ENCODE measurements around the gene EVI5.

EVI5 gene

GRCh38 chr1:92784639-92785500 lies at the start of gene EVI5:
TSS of gene EVI5 (minus strand) at chr1:92785108. CDS start at chr1:92736546, 48,562 bp downstream.
- in situ Hi-C loops (cut with MboI; ENCODE audit: low pct_unique_long_range_greater_than_20kb, low sequenced_read_pairs) = no loop called here
- DNase-seq = peak; percentile 98

GRCh38 chr1:92834617-92835016 lies 49.7 kb upstream of the EVI5 start:
- in situ Hi-C loops (cut with MboI; ENCODE audit: low pct_unique_long_range_greater_than_20kb, low sequenced_read_pairs) = no loop called here
- no peak for DNase-seq

GRCh38 chr1:92833840-92834239 lies 48.9 kb upstream of the EVI5 start:
- in situ Hi-C loops (cut with MboI; ENCODE audit: low pct_unique_long_range_greater_than_20kb, low sequenced_read_pairs) = no loop called here
- DNase-seq = no peak

DNA sequence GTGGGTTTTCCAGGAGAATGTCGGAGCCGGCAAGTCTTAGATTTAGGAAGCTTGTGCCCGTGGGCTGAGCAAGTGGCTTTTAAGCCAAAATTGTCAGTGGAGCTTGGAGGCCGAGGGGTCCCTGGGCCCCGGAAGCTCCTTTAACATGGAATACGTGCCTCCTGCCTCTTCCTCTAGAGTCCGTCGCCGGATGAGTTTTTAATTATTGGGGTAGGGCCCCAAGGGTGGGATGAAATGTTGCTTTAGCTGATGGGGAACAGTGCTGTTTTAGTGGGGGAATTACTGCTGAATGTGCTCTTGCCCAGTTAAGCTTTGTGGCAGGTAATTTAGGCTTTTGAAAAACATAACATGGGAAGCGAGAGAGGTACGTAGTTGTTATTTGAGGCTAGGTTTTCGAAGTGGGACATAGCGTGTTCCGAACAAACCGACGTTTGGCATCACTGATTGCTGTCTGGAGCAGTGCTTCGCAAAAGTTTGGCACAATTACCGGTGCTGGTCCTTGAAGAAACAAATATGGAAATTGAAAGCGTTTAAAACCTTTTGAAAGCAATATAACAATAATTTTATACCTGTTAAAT lies 47.7 kb upstream of the EVI5 start:
- in situ Hi-C loops (cut with MboI; ENCODE audit: low pct_unique_long_range_greater_than_20kb, low sequenced_read_pairs) = no loop called here
- DNase-seq = no peak

DNA sequence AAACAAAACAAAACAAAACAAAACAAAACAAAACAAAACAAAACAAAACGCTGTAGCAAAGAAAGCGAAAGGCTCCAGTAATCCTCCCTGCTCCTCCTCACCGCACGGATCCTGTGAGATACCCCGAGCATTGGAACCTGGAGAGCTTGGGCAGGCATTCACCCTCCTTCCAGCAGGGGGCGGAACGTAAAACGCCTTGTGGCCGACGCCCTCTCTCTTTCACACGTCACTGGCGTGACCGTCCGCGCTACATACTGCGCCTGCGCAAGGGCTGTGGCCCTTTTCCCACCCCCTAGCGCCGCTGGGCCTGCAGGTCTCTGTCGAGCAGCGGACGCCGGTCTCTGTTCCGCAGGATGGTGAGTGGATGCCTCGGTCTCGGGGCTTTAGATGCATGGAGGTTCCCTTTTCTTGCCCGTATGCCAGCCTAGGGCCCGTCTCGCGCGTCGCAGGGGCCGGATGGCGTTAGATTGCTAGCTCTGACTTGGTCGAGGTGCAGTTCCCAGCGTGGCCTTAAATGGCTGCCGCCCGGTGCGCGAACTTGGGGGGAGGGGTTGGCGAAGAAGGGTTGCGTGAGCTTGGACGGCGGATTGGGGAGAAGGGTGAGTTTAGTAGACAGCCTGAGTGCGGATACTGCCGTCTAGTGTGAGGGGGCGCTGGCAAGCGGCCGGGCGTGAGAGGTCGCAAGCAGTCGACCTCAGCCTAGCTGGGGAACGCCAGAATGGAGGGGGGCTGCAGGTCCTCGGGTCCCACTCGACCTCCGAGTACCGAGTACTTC lies 47.0 kb upstream of the EVI5 start, which contains the start of gene RPL5:
Gene RPL5 (plus strand): TSS at position 279 of the 775 bp plus-strand sequence. CDS start 75 bp downstream, at position 354.
- peak; percentile 99 for DNase-seq
- in situ Hi-C loops (cut with MboI; ENCODE audit: low pct_unique_long_range_greater_than_20kb, low sequenced_read_pairs) = no loop called here

GRCh38 chr1:92831368-92831761 lies 46.5 kb upstream of the EVI5 start:
- DNase-seq = no peak
- in situ Hi-C loops (cut with MboI; ENCODE audit: low pct_unique_long_range_greater_than_20kb, low sequenced_read_pairs) = no loop called here

DNA sequence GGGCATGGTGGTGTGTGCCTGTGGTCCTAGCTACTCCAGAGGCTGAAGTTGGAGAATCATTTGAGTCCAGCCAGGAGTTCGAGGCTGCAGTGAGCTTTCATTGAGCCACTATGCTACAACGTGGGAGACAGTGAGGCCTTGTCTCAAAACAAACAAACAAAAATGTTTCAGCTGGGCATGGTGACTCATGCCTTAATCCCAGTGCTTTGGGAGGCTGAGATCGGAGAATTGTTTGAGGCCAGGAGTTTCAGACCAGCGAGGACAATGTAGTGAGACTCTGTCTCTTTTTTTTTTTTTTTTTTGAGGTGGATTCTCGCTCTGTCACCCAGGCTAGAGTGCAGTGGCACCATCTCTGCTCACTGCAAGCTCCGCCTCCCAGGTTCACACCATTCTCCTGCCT lies 41.9 kb upstream of the EVI5 start:
- in situ Hi-C loops (cut with MboI; ENCODE audit: low pct_unique_long_range_greater_than_20kb, low sequenced_read_pairs) = no loop called here
- DNase-seq = no peak

DNA sequence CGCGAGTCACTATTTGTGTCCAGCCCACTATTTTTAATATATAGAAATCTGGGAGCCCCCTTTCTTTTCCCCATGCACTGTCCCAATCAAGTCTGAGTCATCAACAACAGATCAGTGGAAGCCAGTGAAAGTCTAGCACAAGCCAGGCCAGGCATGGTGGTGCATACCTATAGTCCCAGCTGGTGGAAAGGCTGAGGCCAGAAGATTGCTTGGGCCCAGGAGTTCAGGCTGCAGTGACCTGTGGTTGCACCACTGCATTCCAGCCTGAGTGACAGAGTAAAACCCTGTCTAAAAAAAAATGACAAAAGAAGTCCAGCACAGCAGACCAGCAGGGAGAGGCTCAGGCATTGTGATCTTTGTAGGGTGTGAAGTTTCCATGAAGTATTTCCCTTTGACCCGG lies 38.0 kb upstream of the EVI5 start:
- in situ Hi-C loops (cut with MboI; ENCODE audit: low pct_unique_long_range_greater_than_20kb, low sequenced_read_pairs) = no loop called here
- DNase-seq = no peak

GRCh38 chr1:92820551-92820950 lies 35.6 kb upstream of the EVI5 start:
- DNase-seq = no peak

DNA sequence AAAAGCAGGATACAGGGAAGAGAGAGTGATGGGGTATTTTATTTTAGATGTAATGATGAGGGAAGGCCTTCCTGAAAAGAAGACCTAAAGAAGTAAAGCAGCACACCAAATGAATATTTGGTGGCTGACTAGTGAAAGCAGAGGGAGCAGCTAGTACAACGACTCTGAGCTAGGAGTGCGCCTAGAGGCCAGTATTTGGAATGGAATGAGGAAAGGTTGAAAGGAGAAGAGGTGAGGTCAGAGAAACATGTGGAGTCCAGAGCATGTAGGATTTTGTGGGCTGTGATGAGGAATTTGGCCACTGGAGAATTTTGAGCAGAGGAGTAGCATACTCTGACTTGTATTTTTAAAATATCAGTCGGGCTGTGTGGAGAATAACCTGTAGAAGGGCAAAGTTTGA lies 35.1 kb upstream of the EVI5 start:
- no peak for DNase-seq
- in situ Hi-C loops (cut with MboI; ENCODE audit: low pct_unique_long_range_greater_than_20kb, low sequenced_read_pairs) = no loop called here

More at GRCh38 chr1:92820551-92820950, 35.6 kb upstream of the EVI5 start:
- in situ Hi-C loops (cut with MboI; ENCODE audit: low pct_unique_long_range_greater_than_20kb, low sequenced_read_pairs) = no loop called here

- in situ Hi-C loops (cut with MboI; ENCODE audit: low pct_unique_long_range_greater_than_20kb, low sequenced_read_pairs) = no loop called here
- peak; percentile 43 for DNase-seq
These were observed 33.3 kb upstream of the EVI5 start for GRCh38 chr1:92817986-92818764.

DNA sequence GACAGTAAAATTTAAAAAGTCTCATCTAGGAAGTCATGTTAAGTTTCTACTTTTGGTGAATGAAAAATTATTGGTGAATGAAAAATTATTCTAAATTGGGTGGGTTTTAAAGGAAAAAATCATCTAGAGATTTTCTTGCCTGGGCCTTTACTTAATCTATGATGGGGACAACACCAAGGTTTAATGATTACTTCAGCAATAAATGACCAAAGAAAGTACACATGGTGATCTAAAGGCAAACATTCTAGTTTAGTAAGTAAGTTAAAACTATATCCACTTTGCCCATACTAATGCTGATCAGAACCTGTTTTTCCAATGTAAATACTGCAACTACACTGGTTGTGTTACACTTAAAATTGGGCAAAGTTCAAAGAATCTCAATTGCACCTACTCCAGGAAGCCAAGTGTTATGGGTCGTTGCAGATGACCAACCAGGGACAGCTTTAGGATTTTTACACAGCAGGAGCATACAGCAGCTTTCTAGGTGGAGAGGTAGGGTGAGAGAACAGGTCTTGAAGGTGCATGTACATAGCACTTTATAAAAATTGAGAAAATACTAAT lies 32.3 kb upstream of the EVI5 start:
- no peak for DNase-seq
- in situ Hi-C loops (cut with MboI; ENCODE audit: low pct_unique_long_range_greater_than_20kb, low sequenced_read_pairs) = no loop called here

DNA sequence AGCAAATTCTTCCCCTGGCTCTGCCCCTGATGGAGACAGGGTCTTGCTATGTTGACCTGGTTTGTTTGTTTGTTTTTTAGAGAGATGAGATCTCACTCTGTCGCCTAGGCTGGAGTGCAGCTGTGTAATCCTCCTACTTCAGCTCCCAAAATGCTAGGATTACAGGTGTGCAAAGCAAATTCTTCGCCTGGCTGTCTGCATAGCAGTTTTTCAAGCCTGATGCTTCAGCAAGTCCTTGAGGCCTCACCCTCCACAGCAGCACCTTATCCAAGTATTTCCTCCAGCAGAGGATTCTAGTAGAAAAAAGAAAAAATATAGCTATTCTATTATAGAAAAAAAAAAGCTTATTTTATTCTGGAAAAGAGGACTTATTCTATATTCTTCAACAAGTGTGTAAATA lies 31.8 kb upstream of the EVI5 start:
- in situ Hi-C loops (cut with MboI; ENCODE audit: low pct_unique_long_range_greater_than_20kb, low sequenced_read_pairs) = no loop called here
- DNase-seq = no peak

GRCh38 chr1:92808381-92808780 lies 23.5 kb upstream of the EVI5 start:
- in situ Hi-C loops (cut with MboI; ENCODE audit: low pct_unique_long_range_greater_than_20kb, low sequenced_read_pairs) = no loop called here
- DNase-seq = no peak

DNA sequence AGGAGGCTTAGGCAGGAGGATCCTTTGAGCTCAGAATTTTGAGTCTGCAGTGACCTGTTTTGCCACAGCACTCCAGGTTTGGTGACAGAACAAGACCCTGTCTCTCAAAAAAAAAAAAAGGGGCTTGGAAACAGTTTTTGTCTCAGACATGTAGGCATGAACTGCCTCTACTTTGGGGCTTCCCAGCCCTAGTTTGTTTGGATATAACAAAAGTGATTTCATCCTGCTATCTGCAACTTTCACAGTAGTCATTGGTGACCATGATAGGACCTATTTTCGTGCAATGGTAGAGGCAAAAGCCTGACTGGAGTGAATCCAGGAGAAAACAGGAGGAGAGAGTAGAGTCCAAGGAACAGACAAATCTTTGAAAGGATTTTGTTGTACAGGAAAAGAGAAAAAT lies 20.3 kb upstream of the EVI5 start:
- in situ Hi-C loops (cut with MboI; ENCODE audit: low pct_unique_long_range_greater_than_20kb, low sequenced_read_pairs) = no loop called here
- no peak for DNase-seq

GRCh38 chr1:92804721-92805201 lies 19.9 kb upstream of the EVI5 start:
- in situ Hi-C loops (cut with MboI; ENCODE audit: low pct_unique_long_range_greater_than_20kb, low sequenced_read_pairs) = no loop called here

GRCh38 chr1:92803140-92803887 lies 18.4 kb upstream of the EVI5 start:
- in situ Hi-C loops (cut with MboI; ENCODE audit: low pct_unique_long_range_greater_than_20kb, low sequenced_read_pairs) = no loop called here
- DNase-seq = no peak

More at GRCh38 chr1:92804721-92805201, 19.9 kb upstream of the EVI5 start:
- no peak for DNase-seq

DNA sequence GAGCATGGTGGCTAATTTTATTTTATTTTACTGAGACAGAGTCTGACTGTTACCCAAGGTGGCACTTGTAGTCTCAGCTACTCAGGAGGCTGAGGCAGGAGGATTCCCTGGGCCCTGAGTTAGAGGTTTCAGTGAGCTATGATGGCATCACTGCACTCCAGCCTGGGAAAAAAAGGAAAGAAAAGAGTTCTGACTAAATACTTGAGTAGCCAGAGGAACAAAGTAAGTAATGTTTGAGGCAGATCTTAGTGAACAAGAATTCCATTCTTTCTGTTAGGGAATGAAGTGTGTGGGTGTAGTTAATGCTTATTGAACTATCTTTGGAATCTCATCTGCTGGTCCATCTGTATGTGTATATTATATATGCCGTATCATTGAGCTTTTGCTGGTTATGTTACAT lies 13.1 kb upstream of the EVI5 start:
- in situ Hi-C loops (cut with MboI; ENCODE audit: low pct_unique_long_range_greater_than_20kb, low sequenced_read_pairs) = no loop called here
- no peak for DNase-seq

Measured in KBM-7 (cell line).